HG02870 (cell line): ENCODE results near the gene CDC42SE2.
"Not testable (repeated sequence)": the region's sequence is repeated elsewhere in the genome, so short reads cannot be mapped to it uniquely, and the experiment has no call there.

Experiments used
- ATAC-seq: cut with Tn5 transposase; IDR thresholded peaks from one replicate; pipeline ENCODE4 v1.9.1; 2021; ENCODE audit warnings: mild to moderate bottlenecking, moderate library complexity; ENCODE audit not compliant: unreplicated experiment

CDC42SE2 gene

DNA sequence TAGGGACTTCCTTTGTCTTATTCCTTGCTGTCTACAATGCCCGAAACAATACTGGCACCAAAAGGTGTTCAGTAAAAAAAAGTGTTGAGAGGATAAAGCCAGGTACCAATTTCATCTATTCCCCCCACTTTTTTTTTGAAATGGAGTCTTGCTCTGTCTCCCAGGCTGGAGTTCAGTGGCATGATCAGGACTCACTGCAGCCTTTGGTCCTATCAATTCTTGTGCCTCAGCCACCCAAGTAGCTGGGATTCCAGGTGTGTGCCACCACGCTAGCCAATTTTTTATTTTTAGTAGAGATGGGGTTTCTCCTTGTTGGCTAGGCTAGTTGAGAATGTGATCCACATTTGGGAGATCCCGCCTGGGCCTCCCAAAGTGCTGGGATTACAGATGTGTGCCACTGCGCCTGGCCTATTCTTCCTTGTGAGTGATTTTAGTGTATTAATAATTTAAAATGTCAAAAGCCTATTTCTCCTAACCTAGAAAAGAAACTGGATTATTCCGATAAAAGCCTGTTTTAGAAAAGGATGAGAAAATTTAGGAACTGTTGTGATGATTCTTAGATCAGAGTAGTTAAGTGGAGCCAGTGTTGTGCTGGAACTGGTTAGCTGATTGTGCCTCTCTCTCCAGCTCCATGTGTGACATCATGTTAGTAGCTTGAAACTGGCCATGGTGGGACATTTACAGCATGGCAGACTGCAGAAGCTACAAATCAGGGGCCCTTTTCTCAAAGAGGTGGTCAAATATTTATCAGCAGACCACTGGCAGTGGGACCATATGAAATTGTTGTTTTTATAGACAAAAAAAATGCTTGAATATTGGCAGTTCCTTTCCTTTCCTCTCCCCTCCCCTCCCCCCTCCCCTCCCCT lies 14.3 kb downstream of the CDC42SE2 start:
- no peak for ATAC-seq

DNA sequence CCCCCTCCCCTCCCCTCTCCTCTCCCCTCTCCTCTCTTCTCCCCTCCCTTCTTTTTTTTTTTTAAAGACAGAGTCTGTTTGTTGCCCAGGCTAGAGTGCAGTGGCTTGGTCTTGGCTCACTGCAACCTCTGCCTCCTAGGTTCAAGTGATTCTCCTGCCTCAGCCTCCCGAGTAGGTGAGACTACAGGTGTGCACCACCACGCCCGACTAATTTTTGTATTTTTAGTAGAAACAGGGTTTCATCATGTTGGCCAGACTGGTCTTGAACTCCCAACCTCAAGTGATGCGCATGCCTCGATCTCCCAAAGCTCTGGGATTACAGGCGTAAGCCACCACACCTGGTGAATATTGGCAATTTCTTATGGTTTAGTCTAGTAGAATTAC lies 14.9 kb downstream of the CDC42SE2 start:
- not testable (repeated sequence) for ATAC-seq

DNA sequence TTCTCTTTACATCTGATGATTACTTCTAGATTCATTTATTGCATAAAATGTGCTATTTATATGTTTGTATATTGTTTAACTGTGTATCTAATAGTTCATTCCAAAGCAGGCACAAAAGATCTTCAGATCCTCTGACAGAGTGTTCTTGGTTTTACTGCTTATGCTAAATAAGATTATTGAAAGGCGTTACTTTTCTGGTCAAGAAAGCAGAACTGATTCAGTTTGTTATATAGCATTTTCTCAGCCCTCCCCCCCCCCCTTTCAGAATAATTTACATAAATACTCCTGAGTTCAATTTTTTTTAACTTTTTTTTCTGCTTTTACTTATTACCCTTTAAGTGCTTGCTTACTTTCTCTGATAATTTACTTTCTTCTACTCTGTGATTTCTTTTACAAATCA lies 15.4 kb downstream of the CDC42SE2 start:
- no peak for ATAC-seq

DNA sequence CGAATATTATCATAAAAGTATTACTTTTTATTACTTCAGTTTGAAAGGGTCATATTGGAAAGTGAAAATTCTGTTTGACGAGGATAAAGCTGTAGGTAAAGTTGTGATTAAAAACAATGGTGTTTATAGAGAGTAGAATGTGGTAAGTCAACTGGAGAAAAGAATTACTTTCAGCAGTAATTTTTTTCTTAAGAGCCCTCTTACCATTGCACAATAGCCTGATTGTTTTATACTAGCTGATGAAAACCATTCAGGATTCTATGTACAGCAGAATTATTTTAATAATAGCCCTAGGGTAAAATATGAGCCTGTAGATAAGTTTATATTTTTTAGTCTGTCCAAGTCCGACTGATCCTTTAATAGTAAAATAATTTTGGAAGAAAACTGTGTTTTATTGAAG lies 16.6 kb downstream of the CDC42SE2 start:
- ATAC-seq: no peak

DNA sequence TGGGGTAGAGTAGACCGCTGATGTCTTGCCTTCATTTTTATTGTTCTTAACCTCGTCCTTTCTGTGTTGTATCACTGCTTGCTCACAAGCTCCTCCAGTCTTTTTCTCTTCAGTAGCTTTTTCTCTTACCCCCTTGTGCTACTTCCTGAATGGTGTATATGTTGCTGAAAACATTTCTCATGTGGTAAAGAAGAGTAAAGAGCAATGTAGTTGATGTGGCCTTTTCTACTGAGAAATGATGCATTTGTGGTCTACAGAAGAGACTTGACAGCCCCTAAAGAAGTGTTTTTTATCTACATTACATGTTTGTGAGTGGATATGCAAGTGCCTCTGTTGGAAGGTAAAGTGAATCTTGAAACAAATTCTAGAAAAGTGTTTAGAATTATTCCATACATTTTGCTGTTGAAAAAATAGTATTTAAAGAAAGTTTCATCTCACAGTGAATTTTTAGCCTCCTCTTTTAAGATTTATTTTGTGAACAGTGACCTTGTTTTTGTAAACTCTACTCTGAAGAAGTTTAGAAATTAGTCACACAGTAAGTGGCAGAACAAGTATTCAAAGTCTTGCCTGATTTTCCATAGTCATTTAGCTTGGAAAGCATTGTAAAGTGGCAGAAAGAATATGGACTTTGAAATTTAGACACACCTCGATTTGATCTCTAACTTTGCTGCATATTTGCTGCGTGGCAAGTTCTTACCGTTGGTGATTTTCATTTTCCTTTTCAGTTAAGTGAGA lies 17.4 kb downstream of the CDC42SE2 start:
- ATAC-seq: peak; percentile 51

DNA sequence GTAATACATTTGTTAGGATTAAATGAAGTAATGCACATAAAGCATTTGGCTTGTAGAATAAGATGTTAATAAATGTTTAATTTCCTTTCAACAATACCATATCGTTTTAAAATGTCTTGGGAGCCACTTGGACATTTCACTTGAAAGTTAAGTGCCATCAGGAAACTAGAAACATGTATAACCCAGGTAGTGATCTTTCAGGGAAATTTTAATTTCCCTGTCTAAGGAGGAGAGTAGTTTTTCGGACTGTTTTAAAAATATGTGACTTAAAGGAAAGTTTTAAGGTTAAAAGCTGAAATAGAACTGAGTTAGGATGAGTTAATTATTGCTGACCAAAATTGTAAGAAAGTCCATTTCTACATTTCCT lies 18.0 kb downstream of the CDC42SE2 start:
- ATAC-seq: no peak

DNA sequence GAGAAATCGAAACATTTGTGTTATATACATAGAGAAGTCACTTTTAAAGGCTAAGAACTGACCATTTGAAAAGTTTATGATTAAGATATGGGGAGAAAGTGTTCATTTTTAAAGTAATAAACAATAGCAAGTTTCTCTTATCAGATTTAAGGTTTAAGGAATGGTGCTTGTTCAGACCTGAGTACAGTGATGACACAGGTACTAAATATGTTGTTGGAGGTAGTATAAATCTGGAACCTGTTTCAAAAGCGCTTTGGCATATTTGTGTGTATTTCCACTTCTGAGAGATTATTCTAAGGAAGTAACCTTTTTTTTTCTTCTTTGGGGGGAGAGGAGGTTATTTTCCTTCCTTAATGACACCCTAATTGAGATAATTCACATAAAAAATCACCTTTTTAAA lies 18.4 kb downstream of the CDC42SE2 start:
- ATAC-seq: no peak

DNA sequence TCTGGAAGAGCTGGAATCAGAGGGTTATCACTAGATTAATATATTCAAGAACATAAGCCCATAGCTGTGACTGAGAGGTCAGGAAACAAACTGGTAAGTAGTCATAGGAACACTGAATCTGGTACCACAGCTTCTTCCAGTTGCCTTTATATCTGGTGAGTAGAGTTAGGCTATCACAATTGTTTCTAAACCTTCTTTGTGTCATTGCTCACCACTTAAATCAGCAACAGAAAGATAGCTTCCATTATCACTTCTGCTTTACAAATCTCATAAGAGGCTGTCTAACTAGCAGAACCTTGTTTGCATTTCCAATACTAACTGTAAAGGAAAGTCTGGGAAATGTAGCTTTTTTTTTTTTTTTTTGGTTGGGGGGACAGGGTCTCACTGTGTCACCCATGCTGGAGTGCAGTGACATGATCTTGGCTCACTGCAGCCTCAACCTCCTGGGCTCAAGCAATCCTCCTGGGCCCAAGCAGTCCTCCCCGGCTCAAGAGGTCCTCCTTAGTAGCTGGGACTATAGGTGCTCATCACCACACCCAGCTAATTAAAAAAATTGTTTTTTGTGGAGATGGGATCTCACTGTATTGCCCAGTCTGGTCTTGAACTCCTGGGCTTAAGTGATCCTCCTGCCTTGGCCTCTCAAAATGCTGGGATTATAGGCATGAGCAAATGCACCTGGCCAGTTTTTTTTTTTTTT lies 22.0 kb downstream of the CDC42SE2 start:
- peak; percentile 31 for ATAC-seq

DNA sequence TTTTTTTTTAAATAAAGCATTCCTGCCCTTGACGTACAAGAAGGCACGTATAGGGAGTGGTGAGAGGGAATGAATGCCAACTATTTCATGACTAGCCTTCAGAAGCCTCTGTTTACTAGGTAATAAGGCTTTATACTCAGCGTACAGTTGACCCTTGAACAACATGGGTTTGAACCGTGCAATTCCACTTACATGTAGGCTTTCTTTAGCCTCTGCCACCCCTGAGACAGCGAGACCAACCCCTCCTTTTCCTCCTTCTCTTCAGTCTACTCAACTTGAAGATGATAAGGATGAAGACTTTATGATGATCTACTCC lies 22.5 kb downstream of the CDC42SE2 start:
- no peak for ATAC-seq

DNA sequence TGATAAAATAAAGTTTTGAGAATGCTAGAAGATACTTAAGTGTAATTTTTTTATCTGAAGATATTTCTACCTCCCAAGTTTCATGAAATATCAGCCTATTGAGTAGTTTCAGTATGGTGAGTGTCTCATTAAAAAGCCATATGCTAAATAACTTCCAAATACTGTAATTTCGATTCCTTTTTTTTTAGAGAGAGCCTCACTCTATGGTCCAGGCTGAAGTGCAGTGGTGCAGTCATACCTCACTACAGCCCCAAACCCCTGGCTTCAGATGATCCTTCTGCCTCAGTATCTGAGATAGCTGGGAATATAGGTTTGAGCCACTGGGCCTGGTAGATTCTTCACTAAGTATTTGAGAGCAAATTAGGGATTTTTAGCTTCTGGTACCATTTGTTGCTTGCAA lies 24.5 kb downstream of the CDC42SE2 start:
- peak; percentile 30 for ATAC-seq

DNA sequence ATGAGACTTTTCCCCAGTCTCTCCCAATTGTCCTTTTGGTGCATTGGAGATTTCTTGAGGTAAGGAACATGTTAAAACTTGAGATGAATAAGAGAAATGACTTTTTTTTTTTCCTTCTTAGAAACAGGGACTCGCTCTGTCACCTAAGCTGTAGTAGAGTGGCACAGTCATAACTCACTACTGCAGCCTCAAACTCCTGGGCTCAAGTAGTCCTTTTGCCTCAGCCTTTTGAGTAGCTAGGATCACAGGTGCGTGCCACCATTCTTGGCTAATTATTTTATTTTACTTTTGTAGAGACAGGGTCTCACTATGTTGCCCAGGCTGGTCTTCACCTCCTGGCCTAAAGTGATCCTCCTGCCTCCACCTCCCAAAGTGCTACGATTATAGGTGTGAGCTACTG lies 25.9 kb downstream of the CDC42SE2 start:
- peak; percentile 50 for ATAC-seq

DNA sequence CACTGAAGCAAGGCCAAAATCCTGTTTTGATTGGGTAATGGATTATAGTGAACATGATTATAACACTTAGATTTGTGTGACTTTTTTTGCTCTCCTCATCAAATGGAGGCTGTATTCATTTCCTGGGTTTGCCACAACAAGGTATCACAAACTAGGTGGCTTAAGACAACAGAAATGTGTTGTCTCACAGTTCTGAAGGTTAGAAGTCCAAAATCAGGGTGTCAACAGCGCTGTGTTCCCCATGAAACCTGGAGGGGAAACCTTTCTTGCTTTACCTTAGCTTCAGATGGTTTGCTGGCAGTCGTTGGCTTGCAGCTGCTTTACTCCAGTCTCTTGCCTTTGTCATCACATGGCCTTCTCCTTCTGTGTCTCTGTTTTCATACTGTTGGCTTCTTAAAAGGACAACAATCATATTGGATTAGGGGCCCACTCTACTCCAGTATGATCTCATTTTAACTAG lies 32.4 kb downstream of the CDC42SE2 start:
- ATAC-seq: no peak

DNA sequence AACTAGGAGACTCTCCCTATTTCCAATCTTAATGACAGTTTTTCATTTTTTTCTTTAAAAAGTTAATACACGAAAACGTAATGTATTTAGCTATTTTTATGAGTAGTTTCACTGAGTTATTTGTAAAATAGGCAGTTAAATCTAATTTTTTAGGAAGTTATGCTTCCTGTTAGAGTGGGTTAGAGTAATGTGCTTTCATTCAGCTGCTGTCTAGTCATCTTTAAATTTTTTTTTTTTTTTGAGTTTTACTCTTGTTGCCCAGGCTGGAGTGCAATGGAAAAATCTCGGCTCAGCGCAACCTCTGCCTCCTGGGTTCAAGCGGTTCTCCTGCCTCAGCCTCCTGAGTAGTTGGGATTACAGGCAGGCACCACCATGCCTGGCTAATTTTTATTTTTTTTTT lies 34.0 kb downstream of the CDC42SE2 start:
- ATAC-seq: no peak

DNA sequence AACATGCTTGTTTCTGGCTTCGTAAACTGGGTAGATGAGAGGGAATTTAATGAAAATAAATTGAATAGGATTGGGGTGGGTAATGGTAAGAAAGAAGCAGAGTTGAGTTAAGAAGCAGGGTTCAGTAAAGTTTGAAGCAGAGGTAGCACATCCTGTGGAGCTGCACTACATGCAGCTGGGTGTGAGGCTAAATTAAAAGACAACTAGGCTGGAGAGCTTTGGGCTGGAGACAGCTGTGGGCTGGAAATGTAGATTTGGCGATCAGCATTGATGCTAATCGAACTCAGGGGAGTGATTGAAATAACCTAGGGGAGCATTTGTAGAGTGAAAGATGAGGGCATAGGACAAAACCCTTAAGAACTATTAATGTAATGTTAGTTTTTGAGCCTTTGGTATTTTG lies 35.6 kb downstream of the CDC42SE2 start:
- ATAC-seq: no peak

DNA sequence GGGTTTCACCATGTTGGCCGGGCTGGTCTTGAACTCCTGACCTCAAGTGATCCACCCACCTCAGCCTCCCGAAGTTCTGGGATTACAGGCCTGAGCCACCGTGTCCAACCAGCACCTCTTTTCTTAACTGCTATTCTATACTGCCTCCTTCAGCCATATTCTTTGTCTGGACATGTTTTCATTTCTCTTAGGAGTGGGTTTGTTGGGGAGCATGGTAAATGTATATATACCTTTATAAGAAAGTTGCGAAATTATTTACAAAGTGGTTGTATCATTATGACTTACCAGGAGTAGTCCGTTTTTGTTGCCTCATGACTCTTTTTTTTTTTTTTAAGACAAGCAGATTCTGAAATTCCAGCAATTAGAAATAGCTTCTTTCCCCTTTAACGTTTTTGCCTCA lies 38.7 kb downstream of the CDC42SE2 start:
- no peak for ATAC-seq

DNA sequence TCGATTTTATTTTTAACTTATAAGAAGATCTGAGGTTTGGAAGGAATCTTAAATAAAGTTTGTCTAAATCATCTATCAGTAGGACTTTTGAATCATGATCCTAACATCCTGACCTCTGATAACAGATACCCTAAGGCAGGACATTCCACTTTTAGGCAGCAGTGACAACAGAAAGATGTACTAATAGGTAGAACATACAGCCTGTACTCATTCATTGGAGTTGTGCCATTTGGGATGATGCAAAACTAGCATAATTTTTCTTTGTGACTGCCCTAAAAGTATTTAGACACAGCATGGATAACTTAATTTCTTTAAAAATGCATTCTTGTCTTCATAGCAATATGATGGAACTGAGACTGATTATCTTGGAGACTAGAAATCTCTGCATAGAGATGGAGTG lies 39.7 kb downstream of the CDC42SE2 start:
- no peak for ATAC-seq

DNA sequence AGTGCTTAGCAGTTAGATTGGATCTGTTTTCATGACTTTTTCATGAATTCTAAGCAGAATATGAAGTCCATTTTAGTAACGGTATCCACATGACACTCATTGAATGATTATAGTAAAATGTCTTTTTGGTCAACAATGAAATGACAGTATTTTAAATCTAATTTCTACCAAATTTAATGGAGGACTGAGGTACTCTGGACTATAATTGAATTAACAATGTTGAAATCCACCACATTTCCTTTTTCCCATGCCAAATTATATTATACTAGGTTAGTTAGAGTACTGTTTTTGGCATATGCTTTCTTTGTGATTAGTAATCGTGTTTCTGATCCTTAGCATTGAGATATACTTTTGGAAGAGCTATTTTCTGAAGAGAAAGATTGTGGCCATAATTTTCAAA lies 40.6 kb downstream of the CDC42SE2 start:
- ATAC-seq: no peak

DNA sequence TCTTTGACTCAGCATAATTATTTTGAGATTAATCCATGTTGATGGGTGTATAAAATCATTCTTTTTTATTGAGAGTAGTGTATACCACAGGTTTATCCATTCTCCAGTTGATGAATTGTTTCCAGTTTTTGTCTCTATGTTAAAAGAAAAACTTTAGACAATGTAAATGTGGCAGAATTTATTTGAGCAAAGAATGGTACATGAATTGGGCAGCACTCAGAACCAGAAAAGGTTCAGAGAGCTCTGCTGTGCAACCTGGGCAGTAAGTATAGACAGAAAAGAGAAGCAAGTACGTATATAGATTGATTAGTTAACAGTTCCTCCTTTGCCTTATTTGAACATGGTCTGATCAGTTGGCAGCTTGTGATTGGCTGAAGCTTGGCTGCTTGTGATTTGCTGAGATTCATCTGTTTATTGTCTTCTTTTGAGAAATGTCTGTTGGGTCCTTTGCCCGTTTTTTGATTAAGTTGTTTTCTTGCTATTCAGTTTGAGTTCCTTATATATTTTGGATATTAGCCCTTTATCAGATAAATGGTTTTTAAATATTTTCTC lies 41.4 kb downstream of the CDC42SE2 start:
- ATAC-seq: no peak

DNA sequence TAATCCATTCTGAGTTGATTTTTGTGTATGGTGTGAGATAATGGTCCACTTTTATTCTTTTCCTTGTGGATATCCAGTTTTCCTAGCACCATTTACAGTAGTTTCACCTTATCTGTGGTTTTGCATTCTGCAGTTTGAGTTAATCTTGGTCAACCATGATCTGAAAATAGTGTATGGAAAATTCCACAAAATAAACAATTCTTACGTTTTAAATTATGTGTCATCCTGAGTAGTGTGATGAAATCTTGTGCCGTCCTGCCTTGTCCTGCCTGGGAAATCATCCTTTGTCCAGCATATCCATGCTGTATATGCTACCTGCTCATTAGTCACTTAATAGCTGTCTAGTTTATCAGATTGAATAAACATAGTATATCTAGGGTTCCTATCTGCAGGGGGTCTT lies 42.1 kb downstream of the CDC42SE2 start:
- no peak for ATAC-seq

DNA sequence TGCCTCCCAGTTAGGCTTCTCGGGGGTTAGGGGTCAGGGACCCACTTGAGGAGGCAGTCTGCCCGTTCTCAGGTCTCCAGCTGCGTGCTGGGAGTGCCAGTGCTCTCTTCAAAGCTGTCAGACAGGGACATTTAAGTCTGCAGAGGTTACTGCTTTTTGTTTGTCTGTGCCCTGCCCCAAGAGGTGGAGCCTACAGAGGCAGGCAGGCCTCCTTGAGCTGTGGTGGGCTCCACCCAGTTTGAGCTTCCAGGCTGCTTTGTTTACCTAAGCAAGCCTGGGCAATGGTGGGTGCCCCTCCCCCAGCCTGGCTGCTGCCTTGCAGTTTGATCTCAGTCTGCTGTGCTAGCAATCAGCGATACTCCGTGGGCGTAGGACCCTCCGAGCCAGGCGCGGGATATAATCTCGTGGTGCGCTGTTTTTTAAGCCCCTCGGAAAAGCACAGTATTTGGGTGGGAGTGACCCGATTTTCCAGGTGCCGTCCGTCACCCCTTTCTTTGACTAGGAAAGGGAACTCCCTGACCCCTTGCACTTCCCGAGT lies 48.5 kb downstream of the CDC42SE2 start:
- not testable (repeated sequence) for ATAC-seq

DNA sequence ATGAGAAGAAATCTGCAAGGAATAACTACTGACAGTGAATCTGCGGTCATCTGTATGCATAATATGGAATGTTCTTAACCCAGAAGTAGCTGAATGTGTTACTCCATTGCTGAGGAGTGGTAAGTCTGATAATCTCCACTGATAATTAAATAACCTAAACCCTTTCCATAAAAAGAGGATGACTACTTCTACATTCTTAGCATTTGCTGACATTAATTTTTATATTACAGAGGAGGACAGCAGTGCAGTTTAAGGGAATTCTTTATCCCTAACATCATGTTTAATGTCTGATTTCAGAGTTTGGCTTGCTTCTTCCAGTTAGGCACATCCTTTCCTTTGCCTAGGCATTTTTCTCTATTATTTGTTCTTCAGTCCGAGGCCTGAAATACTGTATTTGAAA lies 52.2 kb downstream of the CDC42SE2 start:
- ATAC-seq: no peak
